Muscle layer of colon (tissue), 2 donors: ENCODE measurements around the gene KANSL1L.
"Not testable (repeated sequence)": the region's sequence is repeated elsewhere in the genome, so short reads cannot be mapped to it uniquely, and the experiment has no call there.

Source experiments
- H3K27ac ChIP-seq: one replicate; pipeline ENCODE4 v1.7.0; 2013; ENCODE audit warnings: low read depth, mild to moderate bottlenecking, low read length, moderate library complexity
- H3K27me3 ChIP-seq, 2 donors: one replicate each; pipeline ENCODE4 v1.7.0; 2013; ENCODE audit warnings: low read length in 2 of 2, mild to moderate bottlenecking in 2 of 2; ENCODE audit not compliant: insufficient read depth in 2 of 2, control insufficient read depth in 1 of 2
- H3K36me3 ChIP-seq: one replicate; pipeline ENCODE4 v1.7.0; 2013; ENCODE audit warnings: mild to moderate bottlenecking, low read length; ENCODE audit not compliant: insufficient read depth
- H3K4me1 ChIP-seq: one replicate; pipeline ENCODE4 v1.7.0; 2013; ENCODE audit warnings: mild to moderate bottlenecking, low read length; ENCODE audit not compliant: insufficient read depth
- H3K4me3 ChIP-seq, 2 donors: one replicate each; pipeline ENCODE4 v1.7.0; 2013; ENCODE audit warnings: low read length in 2 of 2, low read depth in 1 of 2, mild to moderate bottlenecking in 1 of 2, moderate library complexity in 1 of 2
- H3K9ac ChIP-seq: one replicate; pipeline ENCODE4 v1.7.0; 2013; ENCODE audit warnings: low read length
- H3K9me3 ChIP-seq: one replicate; pipeline ENCODE4 v1.7.0; 2013; ENCODE audit warnings: mild to moderate bottlenecking, low read length
- donor health status: abdominal sarcoma.
- donor health status: Adenocarcinoma of cecum.

KANSL1L gene

DNA sequence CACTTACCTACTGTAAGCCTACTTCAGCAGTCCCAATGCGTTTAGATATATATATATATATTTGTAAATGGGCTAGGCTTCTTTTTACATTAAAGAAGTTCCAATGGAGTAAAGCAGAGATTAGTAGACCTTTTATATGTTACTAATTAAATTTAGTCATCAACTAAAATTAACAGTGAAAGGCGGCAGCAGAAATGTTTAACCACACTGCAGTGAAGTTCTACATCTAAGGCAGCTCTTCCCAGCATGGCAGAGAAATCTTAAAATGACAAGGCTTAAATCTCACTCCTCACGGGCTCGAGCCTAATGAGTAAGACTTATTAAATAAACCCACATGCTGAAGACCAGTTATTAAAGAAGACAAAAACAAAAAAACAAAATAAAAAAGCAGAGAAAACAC, 19.1 kb upstream of the KANSL1L start:
- H3K27ac ChIP-seq = no peak overlapping the region
- no peaks in the 10 kb centered on the region for H3K9me3 ChIP-seq
- no peaks in the 10 kb centered on the region for H3K27me3 ChIP-seq
- no peak overlapping the region for H3K9ac ChIP-seq
- H3K4me3 ChIP-seq = no peak overlapping the region
- H3K4me1 ChIP-seq = no peaks in the 10 kb centered on the region
- no peaks in the 10 kb centered on the region for H3K36me3 ChIP-seq

DNA sequence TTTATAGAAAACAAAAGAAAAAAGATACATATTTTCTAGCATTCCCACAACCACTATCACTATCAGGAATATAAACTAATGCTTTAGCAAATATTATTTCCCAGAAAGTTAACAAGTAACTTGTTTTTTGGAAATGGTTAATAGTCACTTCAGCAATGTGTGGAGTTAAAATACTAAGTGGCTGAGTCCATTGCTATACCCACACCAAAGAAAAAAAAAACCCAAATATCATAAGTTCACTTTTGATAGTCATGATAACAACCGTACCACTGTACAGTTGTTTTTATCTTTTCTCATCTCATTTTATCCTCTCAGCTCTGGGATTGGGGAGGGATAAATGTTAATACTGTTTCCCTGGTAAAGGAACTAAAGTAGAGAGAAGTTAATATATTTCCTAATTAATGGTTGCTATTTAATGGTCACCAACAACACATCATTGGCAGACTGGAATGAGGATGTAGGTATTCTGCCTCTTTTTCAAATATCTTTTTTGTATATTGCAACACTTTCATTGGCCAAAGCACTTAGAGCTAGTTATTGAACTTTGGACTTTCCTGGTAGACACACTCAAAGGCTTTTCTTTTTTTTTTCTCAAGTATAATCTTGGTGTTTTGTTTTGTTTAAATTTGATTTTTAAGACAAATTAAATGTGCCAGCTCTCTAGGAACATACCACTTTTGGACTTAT, 18.4 kb upstream of the KANSL1L start:
- no peaks in the 10 kb centered on the region for H3K36me3 ChIP-seq
- H3K9me3 ChIP-seq = no peaks in the 10 kb centered on the region
- H3K27ac ChIP-seq = no peak overlapping the region

DNA sequence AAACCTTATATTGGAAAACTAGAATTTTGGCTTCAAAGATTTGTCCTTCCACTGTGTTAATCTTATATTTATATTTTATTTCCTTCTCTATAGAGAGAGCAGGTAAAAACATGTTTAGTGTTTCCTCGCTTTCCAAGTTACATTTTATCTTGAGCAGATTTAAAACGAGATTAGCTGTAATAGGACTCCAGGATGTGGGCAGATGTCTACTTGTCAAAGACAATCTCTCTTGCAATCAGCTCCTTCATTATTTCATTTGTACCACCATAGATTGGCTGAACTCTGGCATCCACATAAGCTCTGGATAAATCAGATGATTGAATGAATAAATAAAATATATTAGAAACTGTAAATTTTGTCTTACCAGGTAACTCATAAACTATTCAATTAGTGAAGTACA, 17.5 kb upstream of the KANSL1L start:
- no peak overlapping the region for H3K4me3 ChIP-seq
- no peak overlapping the region for H3K9ac ChIP-seq
- no peaks in the 10 kb centered on the region for H3K36me3 ChIP-seq
- H3K9me3 ChIP-seq = no peaks in the 10 kb centered on the region
- no peaks in the 10 kb centered on the region for H3K27me3 ChIP-seq
- H3K27ac ChIP-seq = no peak overlapping the region
- H3K4me1 ChIP-seq = no peaks in the 10 kb centered on the region

More for the DNA sequence above, 18.4 kb upstream of the KANSL1L start:
- H3K4me1 ChIP-seq = no peaks in the 10 kb centered on the region
- no peak overlapping the region for H3K4me3 ChIP-seq
- no peak overlapping the region for H3K9ac ChIP-seq
- H3K27me3 ChIP-seq = no peaks in the 10 kb centered on the region

- no peaks in the 10 kb centered on the region for H3K4me1 ChIP-seq
- H3K9me3 ChIP-seq = no peaks in the 10 kb centered on the region
- no peak overlapping the region for H3K4me3 ChIP-seq
- H3K27ac ChIP-seq = no peak overlapping the region
- no peaks in the 10 kb centered on the region for H3K27me3 ChIP-seq
- no peaks in the 10 kb centered on the region for H3K36me3 ChIP-seq
- no peak overlapping the region for H3K9ac ChIP-seq
Observed at GRCh38 chr2:210188190-210188589, 17.0 kb upstream of the KANSL1L start.

GRCh38 chr2:210183936-210184335, 12.7 kb upstream of the KANSL1L start:
- H3K36me3 ChIP-seq, H3K9me3 ChIP-seq, H3K9ac ChIP-seq, H3K4me1 ChIP-seq, H3K4me3 ChIP-seq, H3K27ac ChIP-seq, H3K27me3 ChIP-seq: not testable (repeated sequence)

- not testable (repeated sequence) for H3K36me3 ChIP-seq, H3K9ac ChIP-seq, H3K9me3 ChIP-seq, H3K4me1 ChIP-seq, H3K27me3 ChIP-seq, H3K27ac ChIP-seq, H3K4me3 ChIP-seq
Observed at GRCh38 chr2:210181606-210182088, 10.4 kb upstream of the KANSL1L start.

DNA sequence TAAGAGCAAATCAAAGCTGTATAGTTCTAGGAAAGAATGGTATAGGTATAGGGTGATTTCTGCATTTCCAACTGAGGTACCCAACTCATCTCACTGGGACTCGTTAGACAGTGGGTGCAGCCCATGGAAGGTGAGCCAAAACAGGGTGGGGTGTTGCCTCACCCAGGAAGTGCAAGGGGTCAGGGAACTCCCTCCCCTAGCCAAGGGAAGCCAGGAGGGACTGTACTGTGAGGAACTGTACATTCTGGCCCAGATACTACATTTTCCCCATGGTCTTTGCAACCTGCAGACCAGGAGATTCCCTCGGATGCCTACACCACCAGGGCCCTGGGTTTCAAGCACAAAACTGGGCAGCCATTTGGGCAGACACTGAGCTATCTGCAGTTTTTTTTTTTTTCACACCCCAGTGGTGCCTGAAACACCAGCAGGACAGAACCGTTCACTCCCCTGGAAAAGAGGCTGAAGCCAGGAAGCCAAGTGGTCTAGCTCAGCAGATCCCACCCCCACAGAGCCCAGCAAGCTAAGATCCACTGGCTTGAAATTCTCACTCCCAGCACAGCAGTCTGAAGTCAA, 9.9 kb upstream of the KANSL1L start:
- not testable (repeated sequence) for H3K9ac ChIP-seq, H3K9me3 ChIP-seq, H3K4me3 ChIP-seq, H3K27me3 ChIP-seq, H3K4me1 ChIP-seq, H3K36me3 ChIP-seq, H3K27ac ChIP-seq

DNA sequence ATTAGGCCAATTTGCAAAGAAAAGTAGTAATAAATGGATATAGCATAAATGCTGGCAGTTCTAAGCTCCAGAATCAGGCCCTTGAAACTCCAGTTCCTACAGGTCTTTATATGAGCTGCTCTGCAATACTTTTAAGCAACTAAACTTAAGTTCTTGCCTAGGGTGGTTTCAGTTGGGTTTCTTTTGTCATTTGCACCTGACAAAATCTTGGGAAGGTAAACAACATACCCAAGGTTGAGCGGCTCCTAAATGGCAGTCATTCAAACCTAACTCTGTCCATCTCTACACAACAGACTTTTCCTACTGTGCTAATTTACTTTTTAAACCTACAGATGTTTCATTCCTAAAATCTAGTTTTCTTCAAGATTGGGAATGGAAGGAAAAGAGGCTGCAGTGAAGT, 9.3 kb upstream of the KANSL1L start:
- H3K4me1 ChIP-seq = no peaks in the 10 kb centered on the region
- H3K36me3 ChIP-seq = no peaks in the 10 kb centered on the region
- H3K9me3 ChIP-seq = no peaks in the 10 kb centered on the region
- no peak overlapping the region for H3K27ac ChIP-seq
- no peaks in the 10 kb centered on the region for H3K27me3 ChIP-seq
- H3K9ac ChIP-seq = no peak overlapping the region
- H3K4me3 ChIP-seq = no peak overlapping the region

- Histone ChIP-seq H3K9ac (no peak overlapping the region), H3K27ac (no peak overlapping the region)
Observed at GRCh38 chr2:210179351-210179990, 8.3 kb upstream of the KANSL1L start.

GRCh38 chr2:210177769-210178168, 6.6 kb upstream of the KANSL1L start:
- no peaks in the 10 kb centered on the region for H3K9me3 ChIP-seq
- H3K27me3 ChIP-seq = no peaks in the 10 kb centered on the region
- no peaks in the 10 kb centered on the region for H3K36me3 ChIP-seq
- H3K4me1 ChIP-seq = no peaks in the 10 kb centered on the region
- no peak overlapping the region for H3K27ac ChIP-seq
- no peak overlapping the region for H3K4me3 ChIP-seq
- H3K9ac ChIP-seq = no peak overlapping the region

More at GRCh38 chr2:210179351-210179990, 8.3 kb upstream of the KANSL1L start:
- no peaks in the 10 kb centered on the region for H3K27me3 ChIP-seq
- no peak overlapping the region for H3K4me3 ChIP-seq
- no peaks in the 10 kb centered on the region for H3K4me1 ChIP-seq
- no peaks in the 10 kb centered on the region for H3K9me3 ChIP-seq
- H3K36me3 ChIP-seq = no peaks in the 10 kb centered on the region

- not testable (repeated sequence) for H3K36me3 ChIP-seq, H3K27ac ChIP-seq, H3K27me3 ChIP-seq, H3K9me3 ChIP-seq, H3K4me3 ChIP-seq, H3K9ac ChIP-seq, H3K4me1 ChIP-seq
Observed at GRCh38 chr2:210177115-210177514, 5.9 kb upstream of the KANSL1L start.

DNA sequence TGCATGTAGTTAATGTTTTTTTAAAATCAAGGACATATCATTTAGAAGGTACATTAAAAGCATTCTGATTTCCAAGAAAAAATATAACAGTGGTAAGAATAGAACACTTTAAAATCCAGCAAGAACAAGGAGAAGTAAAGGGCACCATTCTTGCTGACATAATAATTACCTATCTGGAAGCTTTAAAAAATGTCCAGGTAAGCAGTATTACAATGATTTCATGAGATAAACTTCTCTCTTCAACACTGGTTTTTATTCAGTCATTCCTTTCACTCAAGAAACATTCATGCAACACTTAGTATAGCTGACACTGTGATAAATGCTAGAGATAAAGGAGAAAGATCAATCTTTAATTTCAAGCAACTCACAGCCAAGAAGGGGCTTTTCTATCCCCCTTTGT, 2.9 kb upstream of the KANSL1L start:
- no peak overlapping the region for H3K4me3 ChIP-seq
- no peak overlapping the region for H3K9ac ChIP-seq
- no peak overlapping the region for H3K27ac ChIP-seq
- H3K36me3 ChIP-seq = no peaks in the 10 kb centered on the region
- H3K27me3 ChIP-seq = no peaks in the 10 kb centered on the region
- H3K4me1 ChIP-seq = peaks cover 1% of the 10 kb centered on the region
- H3K9me3 ChIP-seq = no peaks in the 10 kb centered on the region
